K562 (cell line): Measurements from ENCODE around the gene SALL3. TPM values are rescaled to one million over a fixed set of nuclear protein-coding genes. Genes with fewer than 3 reads are reported as not detected.

Experiments used
- ATAC-seq: fragments of 200-7000 bp; cut with Tn5 transposase; 3 replicates; pipeline ENCODE4 v1.9.1; 2020; ENCODE audit warnings: moderate library complexity
- BruUV-seq: library from RNA; stranded (reverse); fragments of 400-500 nt; replicated peaks from 2 replicates; lab custom pipeline; 2021; lab: Mats Ljungman, UMichigan
- CTCF ChIA-PET: fragments of 300-600 bp; formaldehyde crosslinking; extraction: SDS; loops from one replicate; lab custom pipeline; 2021; ENCODE audit warnings: low intra/inter-chr PET ratio; lab: Yijun Ruan, JAX
- POLR2A ChIA-PET: fragments of 300-600, 350-650 bp; sonication (Branson Sonifier 250); formaldehyde crosslinking; extraction: SDS; loops from one replicate; lab custom pipeline; 2021; ENCODE audit warnings: antibody characterized with exemption, inconsistent platforms; lab: Yijun Ruan, JAX
- DNase-seq, 4 experiments: peaks; one replicate each; pipeline versions ENCODE4 v3.0.0 to v3.0.0-alpha.2; 2011 to 2018; ENCODE audit warnings: low spot score in 3 of 4, mixed read lengths in 3 of 4; ENCODE audit errors: extremely low read depth in 1 of 4
- FAIRE-seq: peaks from 2 replicates; lab custom pipeline; 2011; peaks lifted over from hg19 to GRCh38; lab: Jason Lieb, UNC
- H2AFZ ChIP-seq: 2 replicates; pipeline ENCODE4 v1.6.0; 2011; ENCODE audit warnings: low read depth, low read length, control low read depth, inconsistent platforms
- H3K27ac ChIP-seq: fragments of 200-600 bp; 3 replicates; pipeline ENCODE4 v1.8.0; 2011; ENCODE audit warnings: low read depth, mild to moderate bottlenecking, control low read depth, inconsistent platforms, low read length, moderate library complexity, mixed read lengths; ENCODE audit errors: extremely low read depth
- H3K27me3 ChIP-seq, 2 experiments: fragments of 300-600 bp in 1 of 2; 2 replicates in 1 of 2; 3 replicates in 1 of 2; pipeline versions ENCODE4 v1.6.0 to v1.8.0; 2011; ENCODE audit warnings: inconsistent platforms in 2 of 2, low read length in 2 of 2, mild to moderate bottlenecking in 1 of 2, mixed read lengths in 1 of 2, moderate library complexity in 1 of 2; ENCODE audit not compliant: control insufficient read depth in 2 of 2, insufficient read depth in 2 of 2
- H3K36me3 ChIP-seq: fragments of 300-600 bp; 3 replicates; pipeline ENCODE4 v1.8.0; 2011; ENCODE audit warnings: mild to moderate bottlenecking, low read length, inconsistent platforms; ENCODE audit not compliant: control insufficient read depth, insufficient read depth
- H3K4me1 ChIP-seq, 2 experiments: fragments of 200-600 bp in 1 of 2; replicated peaks in 1 of 2; 2 replicates in 1 of 2; 3 replicates in 1 of 2; pipeline versions ENCODE4 v1.5.1 to v1.8.0; 2011; ENCODE audit warnings: inconsistent platforms in 2 of 2, low read length in 2 of 2, mild to moderate bottlenecking in 1 of 2, mixed read lengths in 1 of 2, moderate library complexity in 1 of 2; ENCODE audit not compliant: control insufficient read depth in 2 of 2, insufficient read depth in 2 of 2
- H3K4me2 ChIP-seq: 2 replicates; pipeline ENCODE4 v1.6.1; 2011; ENCODE audit warnings: low read length, control low read depth, inconsistent platforms, mixed read lengths; ENCODE audit not compliant: insufficient read depth
- H3K4me3 ChIP-seq: fragments of 200-600 bp; sonication (generic), shearing (Covaris generic); 2 replicates; pipeline ENCODE4 v1.5.1; 2016; ENCODE audit warnings: control low read depth, inconsistent platforms
- H3K79me2 ChIP-seq: fragments of 200-600 bp; 3 replicates; pipeline ENCODE4 v1.8.0; 2011; ENCODE audit warnings: low read length, inconsistent platforms; ENCODE audit not compliant: control insufficient read depth, insufficient read depth
- H3K9ac ChIP-seq, 2 experiments: 2 replicates each; pipeline versions ENCODE4 v1.6.0 to v1.6.1; 2011; ENCODE audit warnings: low read depth in 2 of 2, low read length in 2 of 2, control low read depth in 1 of 2, inconsistent platforms in 1 of 2, mild to moderate bottlenecking in 1 of 2, mixed read lengths in 1 of 2; ENCODE audit not compliant: insufficient read depth in 1 of 2
- H3K9me1 ChIP-seq: one replicate; pipeline ENCODE4 v1.6.0; 2011; ENCODE audit warnings: inconsistent platforms, mild to moderate bottlenecking, low read length, moderate library complexity; ENCODE audit not compliant: control insufficient read depth, insufficient read depth
- H3K9me3 ChIP-seq: replicated peaks from 2 replicates; pipeline ENCODE4 v1.5.1; 2011; ENCODE audit warnings: low read depth, low read length, inconsistent platforms; ENCODE audit not compliant: control insufficient read depth, insufficient read depth
- H4K20me1 ChIP-seq: replicated peaks from 2 replicates; pipeline ENCODE4 v1.6.1; 2011; ENCODE audit warnings: low read length, inconsistent platforms, mixed read lengths; ENCODE audit not compliant: control insufficient read depth, insufficient read depth
- ARID3B ChIP-seq: fragments of 250-450 bp; sonication (Bioruptor Pico); IDR thresholded peaks from 2 replicates; pipeline ENCODE4 v1.4.0; 2020; ENCODE audit warnings: borderline replicate concordance
- CBFA2T3 ChIP-seq: fragments of 450-650 bp; IDR thresholded peaks from 2 replicates; pipeline ENCODE4 v1.6.1; 2017
- CBFB ChIP-seq: sonication (generic); formaldehyde crosslinking; IDR thresholded peaks from 2 replicates; pipeline ENCODE4 v1.4.0; 2020; ENCODE audit warnings: mild to moderate bottlenecking, missing genetic modification reagents
- HEY1 ChIP-seq: fragments of 250-450 bp; sonication (Bioruptor Pico); IDR thresholded peaks from 2 replicates; pipeline ENCODE4 v1.5.0; 2020; ENCODE audit warnings: mild to moderate bottlenecking, moderate library complexity, borderline replicate concordance
- MCM3 ChIP-seq: fragments of 450-650 bp; IDR thresholded peaks from 2 replicates; pipeline ENCODE4 v1.6.1; 2016
- NCOA6 ChIP-seq: fragments of 450-650 bp; IDR thresholded peaks from 2 replicates; pipeline ENCODE4 v1.6.1; 2017; ENCODE audit warnings: mild to moderate bottlenecking
- NFYB ChIP-seq: IDR thresholded peaks from 2 replicates; pipeline ENCODE4 v1.6.1; 2011; ENCODE audit warnings: mild to moderate bottlenecking, moderate library complexity; ENCODE audit not compliant: insufficient read length; ENCODE audit errors: extremely low read depth
- SMARCA4 ChIP-seq: fragments of 450-650 bp; IDR thresholded peaks from 2 replicates; pipeline ENCODE4 v1.6.1; 2016
- TAL1 ChIP-seq: fragments of 450-650 bp; IDR thresholded peaks from 2 replicates; pipeline ENCODE4 v1.6.1; 2016; ENCODE audit warnings: mild to moderate bottlenecking
- ZFX ChIP-seq: sonication (generic); formaldehyde crosslinking; IDR thresholded peaks from 2 replicates; pipeline ENCODE4 v1.8.0; 2022; ENCODE audit warnings: mild to moderate bottlenecking, missing genetic modification reagents, moderate library complexity
- ZNF23 ChIP-seq: fragments of 250-450 bp; sonication (Bioruptor Pico); IDR thresholded peaks from 2 replicates; pipeline ENCODE4 v1.4.0; 2020; ENCODE audit warnings: mild to moderate bottlenecking
- ZNF398 ChIP-seq: fragments of 250-450 bp; sonication (Bioruptor Pico); IDR thresholded peaks from 2 replicates; pipeline ENCODE4 v1.8.0; 2021; ENCODE audit warnings: moderate library complexity, mild to moderate bottlenecking, inconsistent platforms
- WGBS: fragments of 100-300 bp; shearing (Covaris generic); methylation state at CpG from one replicate; pipeline ENCODE4 v1.1.6; 2016; ENCODE audit warnings: low coverage, mixed read lengths; ENCODE audit not compliant: insufficient coverage; ENCODE audit errors: missing lambda C conversion rate; 5-methylcytosine and 5-hydroxymethylcytosine counted together
- in situ Hi-C: fragments of 300-500 bp; cut with MboI; formaldehyde crosslinking; loops from 4 replicates; pipeline ENCODE4 v1.15.0; 2018; ENCODE audit warnings: inconsistent platforms, mixed read lengths
- intact Hi-C: fragments of 100-400 bp; cut with micrococcal nuclease; formaldehyde crosslinking; loops from 2 replicates; pipeline ENCODE4 v1.14.2; 2022
- polyA plus RNA-seq, 8 experiments: library from polyadenylated mRNA; depleted of rRNA in 4 of 8; stranded (reverse) in 5 of 8; unstranded in 3 of 8; fragments of >200 nt; fragmentation: Nextera tagmentation in 2 of 8; fragmentation: Illumina TruSeq in 1 of 8; extraction: Ambion mirVana in 2 of 8; extraction: Trizol in 1 of 8; gene quantifications; 2 replicates each; pipeline versions ENCODE4 v1.2.1 to v1.2.3, GENCODE V29; 2011 to 2014; ENCODE audit warnings: inconsistent platforms in 1 of 8, missing spikeins in 1 of 8
- total RNA-seq, 7 experiments: library from RNA; depleted of rRNA in 6 of 7; stranded (reverse); fragments of >200 nt in 6 of 7; fragmentation: Illumina TruSeq in 2 of 7; extraction: Trizol in 2 of 7; gene quantifications; 2 replicates each; pipeline versions ENCODE4 v1.2.1 to v1.2.3, GENCODE V29; 2011 to 2021; ENCODE audit warnings: low replicate concordance in 1 of 7

The SALL3 gene
- total and polyA plus RNA-seq, 9 of the 15 experiments (the other 6 are each of a cell fraction or from before 2014, with no cell fraction given), result not detected

- Histone ChIP-seq H3K9me3 (no peaks in the 10 kb centered on the region), H3K4me3 (no peak overlapping the region), H3K4me1 (no peaks in the 10 kb centered on the region), H3K27ac (no peak overlapping the region), H3K4me2 (no peak overlapping the region), H3K79me2 (no peaks in the 10 kb centered on the region), H3K9me1 (no peaks in the 10 kb centered on the region), H2AFZ (no peak overlapping the region), H3K36me3 (no peaks in the 10 kb centered on the region), H3K27me3 (peaks cover 0 to 19% of the 10 kb centered on the region in 2 experiments; a peak in 2 of 5 replicates), H4K20me1 (no peaks in the 10 kb centered on the region), H3K9ac (no peak overlapping the region)
- BruUV-seq, result no TSS peak
- POLR2A ChIA-PET, result no interaction called here
- ATAC-seq (no peak), FAIRE-seq (no peak), DNase-seq (no peak)
- TF ChIP-seq ZFX (no peak), NFYB (no peak), ZNF23 (CRISPR knock-in tag) (no peak), NCOA6 (no peak), SMARCA4 (no peak), CBFB (CRISPR knock-in tag) (no peak), ZNF398 (CRISPR knock-in tag) (no peak), TAL1 (no peak), HEY1 (CRISPR knock-in tag) (no peak), CBFA2T3 (no peak), ARID3B (CRISPR knock-in tag) (no peak), MCM3 (no peak)
- intact Hi-C loops, result no loop called here
- 0% methylated on average over 11 of the region's 17 CpGs for WGBS
- in situ Hi-C loops, result no loop called here
- CTCF ChIA-PET, result no interaction called here
Measured at GRCh38 chr18:78949216-78949615, 30.4 kb upstream of the SALL3 start.
